Measurements from ENCODE around the gene MAPRE2. TPM values are rescaled to one million over a fixed set of nuclear protein-coding genes. Genes with fewer than 3 reads are reported as not detected.

The MAPRE2 gene
- total RNA-seq, 2 donors from 2014 or later, result 16.1 to 17.2 TPM

DNA sequence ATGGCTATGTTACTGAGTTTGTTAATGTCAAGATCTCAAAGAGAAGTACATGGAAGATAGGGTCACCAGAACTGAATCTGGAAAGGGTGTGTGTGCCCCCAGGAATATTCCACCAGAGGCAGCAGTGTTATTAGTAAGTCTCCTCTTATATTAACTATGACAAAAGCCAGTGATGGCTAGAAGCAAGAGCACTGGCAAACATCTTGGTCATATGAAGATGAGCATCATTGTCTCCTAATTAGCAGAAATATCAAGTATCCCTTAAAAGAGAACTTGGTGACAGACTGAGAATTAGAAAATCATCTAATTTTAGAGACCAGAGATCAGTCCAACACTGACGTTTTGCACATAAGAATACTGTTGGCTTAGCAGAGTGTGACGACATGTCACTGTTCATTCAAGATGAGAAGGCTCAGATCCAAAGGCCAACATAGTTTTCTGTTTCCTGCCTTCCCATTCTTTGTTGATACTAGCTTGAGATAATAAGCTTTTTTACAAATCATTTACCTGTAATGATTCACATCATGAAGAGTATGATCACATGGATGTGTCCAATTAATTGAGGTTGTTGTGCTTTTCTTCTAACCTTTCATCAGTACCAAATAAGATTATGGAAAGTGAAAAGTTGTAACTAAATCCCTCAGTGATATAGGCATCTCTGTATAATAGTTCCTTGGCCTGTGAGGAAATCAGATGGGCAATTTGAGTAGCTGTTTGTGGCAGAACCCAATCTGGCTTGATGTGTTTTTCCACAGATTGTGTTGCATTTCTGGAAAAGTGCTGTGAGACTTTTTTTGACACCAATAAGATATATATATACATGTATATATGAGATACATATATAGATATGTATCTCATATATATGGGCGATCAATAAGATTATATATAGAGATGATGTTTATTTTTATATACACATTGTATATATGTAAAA lies 44.5 kb downstream of the MAPRE2 start:
- H3K4me3 ChIP-seq, result no peak overlapping the region
- DNase-seq (ENCODE audit: low spot score), result no peak
- H3K27me3 ChIP-seq (replicated peaks; ENCODE audit: insufficient read depth), result no peaks in the 10 kb centered on the region
- TF ChIP-seq POLR2A (IDR thresholded peaks at IDR 0.05), result no peak
- TF ChIP-seq POLR2AphosphoS5 (IDR thresholded peaks at IDR 0.05), result no peak
- TF ChIP-seq, protein P1, sequence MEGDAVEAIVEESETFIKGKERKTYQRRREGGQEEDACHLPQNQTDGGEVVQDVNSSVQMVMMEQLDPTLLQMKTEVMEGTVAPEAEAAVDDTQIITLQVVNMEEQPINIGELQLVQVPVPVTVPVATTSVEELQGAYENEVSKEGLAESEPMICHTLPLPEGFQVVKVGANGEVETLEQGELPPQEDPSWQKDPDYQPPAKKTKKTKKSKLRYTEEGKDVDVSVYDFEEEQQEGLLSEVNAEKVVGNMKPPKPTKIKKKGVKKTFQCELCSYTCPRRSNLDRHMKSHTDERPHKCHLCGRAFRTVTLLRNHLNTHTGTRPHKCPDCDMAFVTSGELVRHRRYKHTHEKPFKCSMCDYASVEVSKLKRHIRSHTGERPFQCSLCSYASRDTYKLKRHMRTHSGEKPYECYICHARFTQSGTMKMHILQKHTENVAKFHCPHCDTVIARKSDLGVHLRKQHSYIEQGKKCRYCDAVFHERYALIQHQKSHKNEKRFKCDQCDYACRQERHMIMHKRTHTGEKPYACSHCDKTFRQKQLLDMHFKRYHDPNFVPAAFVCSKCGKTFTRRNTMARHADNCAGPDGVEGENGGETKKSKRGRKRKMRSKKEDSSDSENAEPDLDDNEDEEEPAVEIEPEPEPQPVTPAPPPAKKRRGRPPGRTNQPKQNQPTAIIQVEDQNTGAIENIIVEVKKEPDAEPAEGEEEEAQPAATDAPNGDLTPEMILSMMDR (IDR thresholded peaks at IDR 0.05), result no peak
- 72% methylated on average over 3 of the region's 3 CpGs for WGBS
- no peaks in the 10 kb centered on the region for H3K36me3 ChIP-seq
- no peaks in the 10 kb centered on the region for H3K4me1 ChIP-seq (replicated peaks)
- H3K9me3 ChIP-seq, result no peaks in the 10 kb centered on the region
- no peak overlapping the region for H3K27ac ChIP-seq
- intact Hi-C loops (cut with DNase I), result no loop called here

DNA sequence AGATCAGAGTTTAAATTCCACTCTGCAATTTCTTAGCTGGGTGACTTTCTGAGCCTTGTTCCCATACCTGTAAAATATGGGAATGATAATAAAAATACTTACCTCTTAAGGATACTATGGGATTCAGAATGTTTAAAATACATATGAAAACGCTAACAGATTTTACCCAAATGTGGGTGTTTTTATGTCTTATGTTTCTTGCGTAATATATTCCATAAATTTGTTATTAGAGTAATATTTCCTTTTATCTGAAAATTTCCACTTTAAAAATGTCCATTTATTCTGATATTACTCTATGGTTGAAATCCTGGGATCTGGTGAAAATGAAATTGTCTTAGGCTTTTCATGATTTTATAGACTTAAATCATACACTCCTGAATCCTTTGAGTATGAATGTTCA lies 45.5 kb downstream of the MAPRE2 start:
- intact Hi-C loops (cut with DNase I), result no loop called here
- no peak overlapping the region for H3K4me3 ChIP-seq
- WGBS, result 100% methylated on average over 2 of the region's 2 CpGs
- DNase-seq (ENCODE audit: low spot score), result no peak
- TF ChIP-seq, protein P1 (IDR thresholded peaks at IDR 0.05), result no peak
- TF ChIP-seq POLR2A (IDR thresholded peaks at IDR 0.05), result no peak
- TF ChIP-seq POLR2AphosphoS5 (IDR thresholded peaks at IDR 0.05), result no peak
- no peaks in the 10 kb centered on the region for H3K36me3 ChIP-seq
- no peaks in the 10 kb centered on the region for H3K27me3 ChIP-seq (replicated peaks; ENCODE audit: insufficient read depth)
- no peak overlapping the region for H3K27ac ChIP-seq
- no peaks in the 10 kb centered on the region for H3K9me3 ChIP-seq
- H3K4me1 ChIP-seq (replicated peaks), result no peaks in the 10 kb centered on the region

DNA sequence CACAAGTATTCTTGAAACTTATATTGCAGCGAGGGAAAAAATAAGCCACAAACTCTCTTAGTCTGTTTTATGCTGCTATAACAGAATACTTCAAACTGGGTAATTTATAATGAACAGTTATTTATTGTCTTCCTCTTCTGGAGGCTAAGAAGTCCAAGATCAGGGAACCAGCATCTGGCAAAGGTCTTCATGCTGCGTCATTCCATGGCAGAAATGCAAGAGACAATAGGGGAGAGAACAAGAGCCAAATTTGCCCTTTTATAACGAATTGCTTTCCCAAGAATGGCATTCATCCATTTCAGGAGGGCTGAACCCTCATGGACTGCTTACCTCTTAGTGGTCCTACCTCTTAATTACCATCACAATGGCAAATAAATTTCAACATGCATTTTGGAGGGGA lies 46.5 kb downstream of the MAPRE2 start:
- no peak for DNase-seq (ENCODE audit: low spot score)
- intact Hi-C loops (cut with DNase I), result no loop called here
- Histone ChIP-seq H3K4me1 (replicated peaks) (no peaks in the 10 kb centered on the region), H3K36me3 (no peaks in the 10 kb centered on the region), H3K27ac (no peak overlapping the region), H3K27me3 (replicated peaks; ENCODE audit: insufficient read depth) (no peaks in the 10 kb centered on the region), H3K9me3 (no peaks in the 10 kb centered on the region), H3K4me3 (no peak overlapping the region)
- 82% methylated on average over 3 of the region's 3 CpGs for WGBS
- TF ChIP-seq, protein P1 (IDR thresholded peaks at IDR 0.05), result no peak
- no peak for TF ChIP-seq POLR2AphosphoS5 (IDR thresholded peaks at IDR 0.05)
- TF ChIP-seq POLR2A (IDR thresholded peaks at IDR 0.05), result no peak

DNA sequence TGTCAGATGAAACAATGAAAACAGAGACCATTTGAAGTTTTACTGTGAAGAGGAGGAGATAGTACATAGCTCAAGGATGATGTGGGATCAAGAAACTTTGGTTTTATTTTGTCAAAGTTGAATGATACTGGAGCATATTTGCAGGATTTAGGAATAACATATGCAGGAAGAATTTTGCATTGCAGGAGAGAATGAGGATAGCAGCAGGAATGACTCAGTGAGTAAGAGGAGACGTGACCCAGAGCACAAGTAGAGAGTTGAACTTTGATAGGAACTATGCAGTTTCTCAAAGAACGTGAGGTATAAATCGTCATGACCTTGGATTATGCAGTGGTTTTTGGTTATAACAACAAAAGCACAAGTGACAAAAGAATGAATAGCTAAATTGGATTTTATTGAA lies 47.7 kb downstream of the MAPRE2 start:
- intact Hi-C loops (cut with DNase I), result no loop called here
- Histone ChIP-seq H3K9me3 (no peaks in the 10 kb centered on the region), H3K36me3 (no peaks in the 10 kb centered on the region), H3K4me3 (no peak overlapping the region), H3K27me3 (replicated peaks; ENCODE audit: insufficient read depth) (no peaks in the 10 kb centered on the region), H3K4me1 (replicated peaks) (no peaks in the 10 kb centered on the region), H3K27ac (no peak overlapping the region)
- TF ChIP-seq POLR2A (IDR thresholded peaks at IDR 0.05) (no peak), POLR2AphosphoS5 (IDR thresholded peaks at IDR 0.05) (no peak)
- TF ChIP-seq, protein P1 (IDR thresholded peaks at IDR 0.05), result no peak
- DNase-seq (ENCODE audit: low spot score), result no peak
- WGBS, result 97% methylated on average over 3 of the region's 3 CpGs

DNA sequence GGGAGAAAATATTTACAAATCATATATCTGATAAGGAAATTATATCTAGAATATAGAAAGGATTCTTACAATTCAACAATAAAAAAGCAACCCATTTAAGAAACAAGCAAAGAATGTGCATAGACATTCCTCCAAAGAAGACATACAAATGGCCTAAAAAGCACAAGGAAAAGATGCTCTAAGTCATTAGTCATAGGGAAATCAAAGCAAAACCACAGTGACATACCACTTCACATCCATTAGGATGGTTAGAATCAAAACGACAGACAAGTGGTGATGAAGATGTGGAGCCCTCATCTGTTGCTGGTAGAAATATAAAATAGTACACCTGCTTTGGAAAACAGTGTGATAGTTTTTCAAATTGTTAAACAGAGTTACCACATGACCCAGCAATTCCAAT lies 48.2 kb downstream of the MAPRE2 start:
- DNase-seq (ENCODE audit: low spot score), result no peak
- 74% methylated on average over 1 of the region's 1 CpG for WGBS
- H3K4me1 ChIP-seq (replicated peaks), result no peaks in the 10 kb centered on the region
- intact Hi-C loops (cut with DNase I), result no loop called here
- H3K36me3 ChIP-seq, result no peaks in the 10 kb centered on the region
- H3K27me3 ChIP-seq (replicated peaks; ENCODE audit: insufficient read depth), result no peaks in the 10 kb centered on the region
- H3K27ac ChIP-seq, result no peak overlapping the region
- no peak for TF ChIP-seq POLR2A (IDR thresholded peaks at IDR 0.05)
- TF ChIP-seq, protein P1 (IDR thresholded peaks at IDR 0.05), result no peak
- no peak for TF ChIP-seq POLR2AphosphoS5 (IDR thresholded peaks at IDR 0.05)
- no peak overlapping the region for H3K4me3 ChIP-seq
- H3K9me3 ChIP-seq, result no peaks in the 10 kb centered on the region
